ENCODE results near the gene RICTOR. TPM values are rescaled to one million over a fixed set of nuclear protein-coding genes. Genes with fewer than 3 reads are reported as not detected.

RICTOR gene
- total and polyA plus RNA-seq, 7 donors: 2.5 to 50.1 (median 32.8) TPM

DNA sequence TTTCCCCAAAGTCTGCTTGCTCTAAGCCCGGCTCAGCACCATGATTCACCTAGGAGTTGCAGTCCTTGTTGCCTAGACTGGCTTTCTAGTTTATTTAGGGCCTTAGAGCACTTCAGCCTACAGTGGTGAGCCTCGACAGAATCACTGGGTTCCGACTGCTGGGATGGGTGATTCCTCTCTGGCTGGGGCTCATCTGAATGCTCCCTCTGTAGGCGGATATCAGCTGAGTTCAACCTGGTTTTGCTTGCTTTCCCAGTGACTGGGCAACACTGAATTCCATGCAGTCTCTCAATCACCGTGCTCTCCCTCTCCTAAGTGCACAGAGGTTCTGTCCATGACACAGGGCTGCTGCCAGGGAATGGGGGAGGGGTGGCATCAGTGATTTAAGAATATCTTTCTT is 174.3 kb downstream of the RICTOR start:
- Histone ChIP-seq H3K27me3 (no peaks in the 10 kb centered on the region), H3K27ac (no peak overlapping the region), H3K4me1 (no peaks in the 10 kb centered on the region), H3K36me3 (peaks cover 0 to 49% (median 9%) of the 10 kb centered on the region in 4 donors), H3K4me3 (no peak overlapping the region), H3K9me3 (peaks cover 0 to 7% (median 0%) of the 10 kb centered on the region in 4 donors)
- no peak for DNase-seq
- TF ChIP-seq POLR2AphosphoS5 (IDR thresholded peaks at IDR 0.05) (no peak), POLR2A (IDR thresholded peaks at IDR 0.05) (no peak), EP300 (IDR thresholded peaks at IDR 0.05) (no peak)
- TF ChIP-seq, protein P1, sequence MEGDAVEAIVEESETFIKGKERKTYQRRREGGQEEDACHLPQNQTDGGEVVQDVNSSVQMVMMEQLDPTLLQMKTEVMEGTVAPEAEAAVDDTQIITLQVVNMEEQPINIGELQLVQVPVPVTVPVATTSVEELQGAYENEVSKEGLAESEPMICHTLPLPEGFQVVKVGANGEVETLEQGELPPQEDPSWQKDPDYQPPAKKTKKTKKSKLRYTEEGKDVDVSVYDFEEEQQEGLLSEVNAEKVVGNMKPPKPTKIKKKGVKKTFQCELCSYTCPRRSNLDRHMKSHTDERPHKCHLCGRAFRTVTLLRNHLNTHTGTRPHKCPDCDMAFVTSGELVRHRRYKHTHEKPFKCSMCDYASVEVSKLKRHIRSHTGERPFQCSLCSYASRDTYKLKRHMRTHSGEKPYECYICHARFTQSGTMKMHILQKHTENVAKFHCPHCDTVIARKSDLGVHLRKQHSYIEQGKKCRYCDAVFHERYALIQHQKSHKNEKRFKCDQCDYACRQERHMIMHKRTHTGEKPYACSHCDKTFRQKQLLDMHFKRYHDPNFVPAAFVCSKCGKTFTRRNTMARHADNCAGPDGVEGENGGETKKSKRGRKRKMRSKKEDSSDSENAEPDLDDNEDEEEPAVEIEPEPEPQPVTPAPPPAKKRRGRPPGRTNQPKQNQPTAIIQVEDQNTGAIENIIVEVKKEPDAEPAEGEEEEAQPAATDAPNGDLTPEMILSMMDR (IDR thresholded peaks at IDR 0.05): no peak
- WGBS, 2 donors: 71 to 81% methylated on average over 5 of the region's 5 CpGs
- intact Hi-C loops (cut with DNase I): no loop called here

DNA sequence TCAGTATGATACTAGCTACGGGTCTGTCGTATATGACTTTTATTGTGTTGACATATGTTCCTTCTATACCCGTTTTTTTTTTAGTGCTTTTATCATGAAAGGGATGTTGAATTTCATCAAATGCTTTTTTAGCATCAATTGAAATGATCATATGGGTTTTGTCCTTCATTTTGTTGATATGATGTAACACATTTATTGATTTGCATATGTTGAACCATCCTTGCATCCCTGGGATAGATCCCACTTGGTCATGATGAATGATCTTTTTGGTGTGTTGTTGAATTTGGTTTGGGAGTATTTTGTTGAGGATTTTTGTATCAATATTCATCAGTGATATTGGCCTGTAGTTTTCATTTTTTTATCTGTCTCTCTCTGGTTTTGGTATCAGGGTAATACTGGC is 177.4 kb downstream of the RICTOR start:
- 50 to 88% methylated on average over 3 of the region's 3 CpGs for WGBS, 2 donors
- DNase-seq: no peak
- no peak overlapping the region for H3K27ac ChIP-seq
- intact Hi-C loops (cut with DNase I): no loop called here
- H3K4me1 ChIP-seq: no peaks in the 10 kb centered on the region
- H3K9me3 ChIP-seq: peaks cover 0 to 7% (median 0%) of the 10 kb centered on the region in 4 donors
- H3K4me3 ChIP-seq: no peak overlapping the region
- TF ChIP-seq EP300 (IDR thresholded peaks at IDR 0.05) (no peak), POLR2AphosphoS5 (IDR thresholded peaks at IDR 0.05) (no peak), POLR2A (IDR thresholded peaks at IDR 0.05) (no peak)
- TF ChIP-seq, protein P1 (IDR thresholded peaks at IDR 0.05): no peak
- peaks cover 0 to 20% (median 2%) of the 10 kb centered on the region in 4 donors for H3K36me3 ChIP-seq
- H3K27me3 ChIP-seq: no peaks in the 10 kb centered on the region

DNA sequence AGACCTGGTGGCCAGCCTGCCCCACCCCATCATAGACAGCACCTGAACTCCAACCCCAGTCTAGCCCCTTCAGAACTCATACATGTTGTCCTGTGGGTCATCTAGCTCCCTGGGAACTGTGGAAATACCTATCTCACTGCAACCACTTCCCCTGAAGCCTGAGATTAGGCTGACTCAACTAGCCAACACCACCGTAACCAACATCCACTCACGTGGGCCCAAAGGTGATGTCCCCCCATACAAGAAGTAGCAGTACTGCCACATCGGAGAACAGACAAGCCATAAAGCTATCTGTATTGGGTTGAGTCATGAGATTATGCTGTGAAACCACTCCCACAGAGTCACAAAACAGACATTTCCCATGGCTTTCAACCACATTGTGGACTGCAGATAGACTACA is 181.8 kb downstream of the RICTOR start:
- H3K9me3 ChIP-seq: peaks cover 0 to 7% (median 0%) of the 10 kb centered on the region in 4 donors
- no peaks in the 10 kb centered on the region for H3K27me3 ChIP-seq
- intact Hi-C loops (cut with DNase I): no loop called here
- DNase-seq: no peak
- H3K27ac ChIP-seq: no peak overlapping the region
- peaks cover 0 to 18% (median 2%) of the 10 kb centered on the region in 4 donors for H3K36me3 ChIP-seq
- no peak overlapping the region for H3K4me3 ChIP-seq
- H3K4me1 ChIP-seq: no peaks in the 10 kb centered on the region
- WGBS, 2 donors: 92 to 96% methylated on average over 3 of the region's 3 CpGs
- TF ChIP-seq POLR2AphosphoS5 (IDR thresholded peaks at IDR 0.05): no peak
- TF ChIP-seq, protein P1 (IDR thresholded peaks at IDR 0.05): no peak
- no peak for TF ChIP-seq POLR2A (IDR thresholded peaks at IDR 0.05)
- no peak for TF ChIP-seq EP300 (IDR thresholded peaks at IDR 0.05)

DNA sequence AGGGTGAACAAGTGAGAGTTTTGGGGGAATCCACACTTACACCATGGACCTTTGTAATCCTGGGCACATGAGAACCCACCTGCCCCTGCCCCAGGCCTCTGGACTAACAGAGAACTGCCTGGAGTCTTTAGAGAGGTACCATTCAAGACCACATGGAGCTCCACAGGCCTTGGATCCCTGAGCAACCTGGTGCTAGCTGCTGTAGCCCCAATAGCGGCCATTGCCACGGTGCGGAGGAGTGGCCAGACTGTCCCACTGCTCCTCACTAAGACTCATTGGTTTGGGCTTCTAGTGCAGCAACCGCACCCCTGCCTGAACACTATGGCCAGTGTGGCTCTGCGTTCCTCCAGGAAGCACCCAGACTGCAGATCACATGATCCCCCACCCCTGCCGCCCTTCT is 182.6 kb downstream of the RICTOR start:
- 91 to 95% methylated on average over 6 of the region's 6 CpGs for WGBS, 2 donors
- Histone ChIP-seq H3K36me3 (peaks cover 0 to 23% (median 2%) of the 10 kb centered on the region in 4 donors), H3K9me3 (peaks cover 0 to 7% (median 0%) of the 10 kb centered on the region in 4 donors), H3K27me3 (no peaks in the 10 kb centered on the region), H3K4me1 (no peaks in the 10 kb centered on the region), H3K27ac (no peak overlapping the region), H3K4me3 (no peak overlapping the region)
- intact Hi-C loops (cut with DNase I): no loop called here
- no peak for DNase-seq
- TF ChIP-seq POLR2AphosphoS5 (IDR thresholded peaks at IDR 0.05): no peak
- TF ChIP-seq POLR2A (IDR thresholded peaks at IDR 0.05): no peak
- TF ChIP-seq, protein P1 (IDR thresholded peaks at IDR 0.05): no peak
- no peak for TF ChIP-seq EP300 (IDR thresholded peaks at IDR 0.05)

DNA sequence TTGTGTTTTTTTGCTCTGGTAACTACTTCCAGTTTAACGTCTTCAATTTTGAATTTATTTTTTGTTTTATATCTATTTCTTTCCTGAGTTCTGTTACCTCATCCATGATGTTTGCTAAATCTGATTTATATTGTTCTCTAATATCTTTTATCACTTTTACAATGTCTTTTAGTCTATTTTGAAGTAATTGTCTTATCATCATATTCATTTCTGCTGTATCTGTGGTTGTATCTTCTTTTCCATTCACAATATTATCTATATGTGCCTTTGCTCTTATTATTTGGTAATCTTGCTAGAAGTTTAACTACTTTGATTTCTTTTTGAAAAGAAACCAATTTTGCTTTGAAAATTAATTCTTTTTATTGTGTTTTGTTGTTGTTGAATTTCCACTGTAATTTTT is 184.8 kb downstream of the RICTOR start:
- Histone ChIP-seq H3K27ac (no peak overlapping the region), H3K27me3 (no peaks in the 10 kb centered on the region), H3K9me3 (no peaks in the 10 kb centered on the region), H3K4me1 (no peaks in the 10 kb centered on the region), H3K4me3 (no peak overlapping the region), H3K36me3 (peaks cover 5 to 45% (median 15%) of the 10 kb centered on the region in 4 donors)
- intact Hi-C loops (cut with DNase I): no loop called here
- TF ChIP-seq POLR2A (IDR thresholded peaks at IDR 0.05) (no peak), POLR2AphosphoS5 (IDR thresholded peaks at IDR 0.05) (no peak), EP300 (IDR thresholded peaks at IDR 0.05) (no peak)
- TF ChIP-seq, protein P1 (IDR thresholded peaks at IDR 0.05): no peak
- no peak for DNase-seq
- 76 to 87% methylated on average over 1 of the region's 1 CpG for WGBS, 2 donors
